Mononuclear cell (primary cell): Measurements from ENCODE around the gene TRIO. TPM values are rescaled to one million over a fixed set of nuclear protein-coding genes. Genes with fewer than 3 reads are reported as not detected.

Experiments used
- H3K27me3 ChIP-seq: 2 replicates; pipeline ENCODE4 v1.6.0; 2011; ENCODE audit warnings: low read length, control low read depth; ENCODE audit not compliant: insufficient read depth
- H3K4me1 ChIP-seq: 2 replicates; pipeline ENCODE4 v1.5.1; 2011; ENCODE audit warnings: mild to moderate bottlenecking, low read length, control low read depth; ENCODE audit not compliant: insufficient read depth
- H3K4me3 ChIP-seq: 2 replicates; pipeline ENCODE4 v1.5.1; 2011; ENCODE audit warnings: mild to moderate bottlenecking, low read length, moderate library complexity
- H3K9me3 ChIP-seq: 2 replicates; pipeline ENCODE4 v1.5.1; 2011; ENCODE audit warnings: low read depth, mild to moderate bottlenecking, control low read depth, low read length
- total RNA-seq: library from RNA; depleted of rRNA; stranded (reverse); fragments of >200 nt; gene quantifications from one replicate; pipeline ENCODE4 v1.2.3, GENCODE V29; 2012

Gene TRIO
- total RNA-seq, 1 donor, result 48.9 TPM

DNA sequence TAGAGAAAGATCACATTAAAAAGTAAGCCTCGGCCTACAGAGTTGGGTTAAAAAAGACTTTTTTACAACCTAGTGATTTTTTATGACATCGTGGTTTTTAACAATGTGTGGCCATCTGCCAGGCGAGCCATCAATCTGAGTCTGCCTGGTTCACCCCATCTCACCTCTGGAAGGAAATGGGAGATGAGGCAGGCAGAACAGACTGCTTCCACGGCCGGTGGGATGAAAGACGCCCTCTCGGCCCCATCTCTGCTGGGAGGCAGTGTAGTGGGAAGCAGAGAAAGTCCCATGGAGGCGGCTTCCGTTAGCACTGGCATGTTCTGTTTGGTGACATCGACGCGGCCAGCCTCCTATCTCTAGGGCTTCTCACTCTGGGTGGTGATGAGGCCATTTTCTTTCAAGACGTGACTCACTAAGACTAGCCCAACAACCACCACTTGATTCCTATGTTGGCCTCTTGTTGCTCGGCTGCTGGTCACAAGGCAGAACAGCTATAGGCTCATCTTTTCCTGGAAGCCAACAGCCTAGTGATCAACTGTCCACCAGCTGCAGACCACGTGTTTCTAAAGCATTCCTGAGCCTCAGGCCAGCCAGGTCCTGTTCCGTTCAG is 306.0 kb downstream of the TRIO start:
- Histone ChIP-seq H3K9me3 (no peaks in the 10 kb centered on the region), H3K27me3 (no peaks in the 10 kb centered on the region), H3K4me1 (no peaks in the 10 kb centered on the region), H3K4me3 (no peak overlapping the region)

DNA sequence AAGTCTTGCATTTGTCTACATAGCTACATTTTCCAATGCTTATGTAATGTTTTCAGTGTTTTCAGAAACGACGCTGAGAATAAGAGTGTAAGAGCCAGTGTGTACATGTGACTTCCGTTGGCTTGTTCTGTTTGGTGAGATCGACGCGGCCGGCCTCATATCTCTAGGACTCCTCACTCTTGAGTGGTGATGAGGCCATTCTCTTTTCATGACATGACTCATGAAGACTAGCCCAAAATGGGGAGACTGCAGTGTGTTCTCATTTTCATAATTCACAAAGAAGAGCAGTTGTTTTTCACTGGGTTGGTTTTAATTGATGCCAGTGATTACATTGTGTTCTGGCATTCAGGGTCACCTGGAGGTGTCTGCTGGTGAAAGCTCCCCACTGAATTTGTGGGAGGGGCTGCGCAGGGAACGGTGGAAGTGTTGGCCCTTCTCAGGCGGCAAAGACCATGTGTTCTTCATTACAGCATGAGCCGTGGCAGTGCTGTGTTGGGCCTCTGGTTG is 306.9 kb downstream of the TRIO start:
- H3K9me3 ChIP-seq, result no peaks in the 10 kb centered on the region
- no peaks in the 10 kb centered on the region for H3K4me1 ChIP-seq
- H3K27me3 ChIP-seq, result no peaks in the 10 kb centered on the region
- no peak overlapping the region for H3K4me3 ChIP-seq

DNA sequence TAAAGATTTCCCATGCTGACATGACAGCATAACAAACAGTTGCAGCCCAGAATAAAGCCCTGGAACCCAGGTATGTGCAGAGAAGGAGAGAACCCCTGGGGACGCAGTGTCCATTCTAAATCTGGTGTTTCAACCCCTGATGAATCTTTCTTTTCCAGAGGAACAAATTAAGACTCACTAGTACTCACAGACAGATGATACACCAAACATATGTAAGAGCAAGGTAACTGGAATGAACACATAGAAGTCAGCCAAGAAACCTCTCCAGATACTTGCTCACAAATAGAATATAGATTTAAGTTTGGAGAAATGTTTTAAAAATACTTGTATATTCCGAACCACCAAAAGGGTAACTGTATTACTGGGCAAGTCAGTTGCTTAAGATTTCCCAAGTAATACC is 307.6 kb downstream of the TRIO start:
- no peaks in the 10 kb centered on the region for H3K9me3 ChIP-seq
- no peak overlapping the region for H3K4me3 ChIP-seq
- no peaks in the 10 kb centered on the region for H3K4me1 ChIP-seq
- no peaks in the 10 kb centered on the region for H3K27me3 ChIP-seq

DNA sequence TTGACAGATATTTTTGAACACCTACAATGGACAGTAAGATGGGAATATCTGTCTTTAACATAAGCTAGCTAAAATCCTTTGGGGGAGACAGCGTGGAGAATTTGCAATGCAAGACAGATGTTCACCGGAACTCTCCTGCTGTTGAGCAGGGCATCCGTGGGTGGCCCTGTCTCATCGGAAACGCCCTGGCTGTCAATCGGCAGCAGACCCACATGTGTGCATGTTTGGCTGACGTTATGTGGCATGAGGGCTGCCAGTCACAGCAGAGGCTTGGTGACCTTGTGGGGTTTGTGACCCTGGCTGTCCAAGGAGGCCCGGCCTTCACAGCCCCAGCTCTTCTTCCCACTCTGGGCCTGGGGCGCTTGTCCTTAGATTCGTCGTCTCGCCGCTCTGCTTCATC is 308.7 kb downstream of the TRIO start:
- no peak overlapping the region for H3K4me3 ChIP-seq
- H3K9me3 ChIP-seq, result no peaks in the 10 kb centered on the region
- no peaks in the 10 kb centered on the region for H3K27me3 ChIP-seq
- H3K4me1 ChIP-seq, result no peaks in the 10 kb centered on the region

DNA sequence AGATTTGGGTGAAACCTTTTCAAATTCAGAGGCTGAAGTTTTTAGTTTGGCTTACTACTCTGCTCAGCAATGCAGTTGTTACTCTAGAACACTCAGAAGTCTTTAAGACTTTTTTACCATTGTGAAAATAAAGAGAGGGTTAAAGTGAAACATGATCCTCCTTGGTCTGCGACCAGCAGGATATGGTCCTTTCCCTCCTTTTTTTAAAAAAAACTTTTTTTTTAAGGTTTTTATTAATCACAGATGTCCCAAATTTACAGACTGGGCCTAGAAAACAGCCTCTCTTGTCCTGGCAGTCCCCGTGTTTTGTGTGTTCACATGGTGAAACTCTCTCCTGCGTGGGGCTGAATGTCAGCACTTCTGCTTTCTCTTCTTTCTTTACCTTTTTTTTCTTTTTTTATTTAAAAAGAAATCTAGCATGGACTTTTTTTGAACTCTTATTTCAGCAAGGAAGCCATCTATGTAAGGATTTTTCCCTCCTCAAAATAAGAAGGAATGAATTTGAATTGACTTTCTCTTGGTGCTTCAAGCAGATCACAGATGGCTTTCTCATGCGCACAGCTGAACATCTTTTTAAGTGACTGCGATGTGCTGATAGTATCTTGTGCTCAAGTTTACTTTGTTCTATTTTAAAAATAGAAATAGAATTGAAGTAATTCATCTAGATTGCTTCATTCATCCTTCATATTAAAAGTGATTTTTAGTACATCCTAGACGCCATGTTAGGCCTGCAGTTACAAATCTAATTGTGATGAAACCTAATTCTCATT is 309.7 kb downstream of the TRIO start:
- H3K27me3 ChIP-seq, result no peaks in the 10 kb centered on the region
- no peak overlapping the region for H3K4me3 ChIP-seq
- H3K9me3 ChIP-seq, result no peaks in the 10 kb centered on the region
- no peaks in the 10 kb centered on the region for H3K4me1 ChIP-seq

DNA sequence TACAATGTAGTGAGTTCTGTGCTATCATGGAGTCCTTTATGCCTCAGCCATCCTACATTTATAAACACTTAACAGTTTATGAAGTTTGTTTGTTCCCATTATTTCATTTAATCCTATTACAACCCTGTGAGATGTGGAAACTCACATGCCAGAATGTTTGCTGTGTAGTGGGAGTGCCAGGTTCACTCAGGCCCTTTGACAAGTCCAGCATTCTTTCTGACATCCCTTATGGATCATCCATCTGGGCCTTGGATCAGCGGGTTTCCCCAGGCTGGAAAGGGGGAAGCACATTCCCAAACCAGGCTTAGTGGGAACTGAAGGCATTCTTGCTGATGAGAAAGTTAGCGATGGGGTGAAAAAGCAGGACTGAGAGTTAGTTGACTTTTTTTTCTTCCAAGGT is 310.3 kb downstream of the TRIO start:
- H3K9me3 ChIP-seq, result no peaks in the 10 kb centered on the region
- no peak overlapping the region for H3K4me3 ChIP-seq
- no peaks in the 10 kb centered on the region for H3K4me1 ChIP-seq
- H3K27me3 ChIP-seq, result no peaks in the 10 kb centered on the region

DNA sequence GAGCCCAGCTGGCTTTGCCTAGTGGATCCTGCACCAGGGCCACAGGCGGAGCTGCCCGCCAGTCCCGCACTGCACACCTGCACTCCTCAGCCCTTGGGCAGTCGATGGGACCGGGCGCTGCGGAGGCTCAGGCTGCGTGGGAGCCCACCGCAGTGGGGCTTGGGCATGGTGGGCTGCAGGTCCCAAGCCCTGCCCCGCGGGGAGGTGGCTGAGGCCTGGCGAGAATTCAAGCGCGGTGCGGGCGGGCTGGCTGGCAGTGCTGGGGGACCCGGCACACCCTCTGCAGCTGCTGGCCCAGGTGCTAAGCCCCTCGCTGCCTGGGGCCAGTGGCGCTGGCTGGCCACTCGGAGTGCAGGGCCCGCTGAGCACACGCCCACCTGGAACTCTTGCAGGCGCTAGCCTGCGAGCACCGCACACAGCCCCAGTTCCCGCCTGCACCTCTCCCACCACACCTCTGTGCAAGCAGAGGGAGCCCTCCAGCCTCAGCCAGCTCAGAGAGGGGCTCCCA is 312.7 kb downstream of the TRIO start:
- H3K4me3 ChIP-seq, result no peak overlapping the region
- no peaks in the 10 kb centered on the region for H3K4me1 ChIP-seq
- no peaks in the 10 kb centered on the region for H3K27me3 ChIP-seq
- H3K9me3 ChIP-seq, result no peaks in the 10 kb centered on the region

DNA sequence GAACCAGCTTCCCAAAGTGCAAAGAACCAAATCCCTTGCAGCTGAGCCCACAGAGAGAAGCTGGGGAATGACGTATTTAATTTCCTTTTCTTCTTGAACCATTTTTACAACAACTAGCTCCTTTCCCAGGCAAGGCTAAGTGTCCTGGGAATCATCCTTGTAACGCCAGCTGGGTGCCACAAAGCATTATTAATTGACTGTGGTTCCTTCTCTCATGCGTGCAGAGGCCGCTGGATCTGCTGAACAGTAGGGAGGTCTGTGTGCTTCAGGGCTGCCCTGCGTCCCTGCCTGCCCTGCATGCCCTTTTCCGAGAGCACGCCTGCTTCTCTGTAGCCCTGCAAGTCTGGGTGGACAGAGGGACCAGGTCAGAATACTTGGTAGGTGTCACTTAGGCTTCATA is 314.3 kb downstream of the TRIO start:
- Histone ChIP-seq H3K9me3 (no peaks in the 10 kb centered on the region), H3K27me3 (no peaks in the 10 kb centered on the region), H3K4me1 (peaks cover under 1% of the 10 kb centered on the region), H3K4me3 (no peak overlapping the region)

DNA sequence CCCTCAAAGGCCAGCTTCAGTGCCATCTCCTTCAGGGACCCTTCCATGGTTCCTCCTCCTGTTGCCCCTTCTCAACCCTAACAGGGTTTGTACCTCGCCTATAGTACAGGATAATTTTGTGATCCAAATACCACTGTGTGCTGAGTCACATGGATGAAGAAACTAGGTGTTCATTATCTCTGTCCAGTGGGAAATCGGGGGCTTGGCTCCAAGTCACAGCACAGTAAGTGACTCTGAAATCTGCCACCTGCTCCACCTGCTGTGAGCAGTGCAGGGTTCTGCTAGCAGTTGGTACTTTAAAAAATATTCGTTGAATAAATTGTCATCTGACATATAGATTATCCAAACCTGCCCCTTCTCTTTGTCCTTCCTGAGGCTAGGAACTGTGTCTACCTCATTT is 315.3 kb downstream of the TRIO start:
- peaks cover 10% of the 10 kb centered on the region for H3K4me1 ChIP-seq
- no peaks in the 10 kb centered on the region for H3K9me3 ChIP-seq

DNA sequence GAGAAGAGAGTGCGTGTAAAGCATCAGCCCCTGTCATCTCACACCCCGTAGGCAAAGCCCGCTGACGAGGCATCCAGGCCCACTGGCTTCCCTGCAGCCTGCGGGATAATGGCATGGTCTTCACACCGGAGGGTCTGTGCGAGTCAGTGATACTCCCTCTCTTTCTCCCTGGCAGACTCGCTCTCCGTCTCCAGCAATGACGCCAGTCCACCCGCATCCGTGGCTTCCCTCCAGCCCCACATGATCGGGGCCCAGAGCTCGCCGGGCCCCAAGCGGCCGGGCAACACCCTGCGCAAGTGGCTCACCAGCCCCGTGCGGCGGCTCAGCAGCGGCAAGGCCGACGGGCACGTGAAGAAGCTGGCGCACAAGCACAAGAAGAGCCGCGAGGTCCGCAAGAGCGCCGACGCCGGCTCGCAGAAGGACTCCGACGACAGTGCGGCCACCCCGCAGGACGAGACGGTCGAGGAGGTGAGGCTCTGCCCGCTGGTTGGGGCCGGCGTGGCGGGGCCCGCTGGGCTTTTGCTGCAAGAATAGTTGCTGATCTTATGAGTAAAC is 317.8 kb downstream of the TRIO start:
- H3K4me3 ChIP-seq, result no peak overlapping the region
- no peaks in the 10 kb centered on the region for H3K9me3 ChIP-seq

More for the DNA sequence above, 315.3 kb downstream of the TRIO start:
- no peaks in the 10 kb centered on the region for H3K27me3 ChIP-seq
- no peak overlapping the region for H3K4me3 ChIP-seq

DNA sequence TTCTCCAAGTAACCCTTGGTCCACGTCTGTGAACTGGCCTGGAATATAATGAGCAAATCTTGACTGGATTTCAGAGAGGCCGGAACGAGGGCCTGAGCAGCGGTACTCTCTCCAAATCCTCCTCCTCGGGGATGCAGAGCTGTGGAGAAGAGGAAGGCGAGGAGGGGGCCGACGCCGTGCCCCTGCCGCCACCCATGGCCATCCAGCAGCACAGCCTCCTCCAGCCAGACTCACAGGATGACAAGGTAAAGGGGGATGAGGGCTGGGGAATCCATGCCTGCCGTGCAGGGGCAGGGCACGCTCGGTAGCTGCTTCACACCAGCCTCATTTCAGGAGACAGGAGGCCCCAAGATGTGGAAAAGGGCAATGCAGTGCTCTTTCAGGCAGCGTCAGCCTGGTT is 319.5 kb downstream of the TRIO start:
- no peaks in the 10 kb centered on the region for H3K27me3 ChIP-seq
- H3K4me1 ChIP-seq, result peaks cover 28% of the 10 kb centered on the region
- H3K4me3 ChIP-seq, result no peak overlapping the region
- H3K9me3 ChIP-seq, result no peaks in the 10 kb centered on the region

More for the DNA sequence above, 317.8 kb downstream of the TRIO start:
- no peaks in the 10 kb centered on the region for H3K27me3 ChIP-seq
- peaks cover 28% of the 10 kb centered on the region for H3K4me1 ChIP-seq

DNA sequence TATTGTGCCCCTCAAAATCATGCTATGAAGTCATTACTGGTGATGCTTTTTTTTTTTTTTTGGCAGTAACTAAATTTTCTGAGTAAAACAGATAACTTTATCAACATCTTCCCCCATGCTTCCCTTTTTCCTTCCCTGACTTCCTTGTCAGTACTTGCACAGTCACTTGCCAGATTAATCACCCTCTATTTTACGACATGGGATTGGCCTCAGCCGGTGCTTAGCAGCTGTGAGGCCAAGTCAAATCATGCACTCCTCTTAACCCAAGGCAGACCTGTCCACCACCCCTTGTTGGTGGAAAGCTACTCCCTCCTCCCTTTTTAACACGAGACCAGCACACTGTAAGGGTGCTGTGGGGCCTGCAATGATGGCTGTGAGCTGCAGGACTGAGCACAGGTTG is 320.5 kb downstream of the TRIO start:
- Histone ChIP-seq H3K4me1 (peaks cover 28% of the 10 kb centered on the region), H3K9me3 (no peaks in the 10 kb centered on the region), H3K27me3 (no peaks in the 10 kb centered on the region), H3K4me3 (no peak overlapping the region)

DNA sequence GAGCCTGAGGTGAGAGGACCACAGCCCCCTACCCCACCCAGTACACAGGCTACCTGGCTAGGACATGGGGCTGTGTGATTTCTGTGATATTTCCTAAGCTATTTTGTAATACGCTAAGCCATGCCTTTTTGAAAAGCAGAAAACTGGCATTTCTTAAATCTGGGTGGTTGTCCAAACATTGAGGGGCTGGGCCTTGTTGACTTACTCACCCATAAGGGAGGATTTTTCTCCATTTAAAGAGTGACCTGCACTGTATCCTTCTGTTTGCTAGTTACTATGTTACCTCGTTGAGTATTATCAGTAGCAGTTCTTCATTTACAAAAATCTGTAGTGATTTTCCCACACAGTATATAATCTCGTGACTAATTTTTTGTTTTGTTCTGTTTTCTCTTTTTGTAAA is 321.0 kb downstream of the TRIO start:
- no peaks in the 10 kb centered on the region for H3K27me3 ChIP-seq
- peaks cover 28% of the 10 kb centered on the region for H3K4me1 ChIP-seq
- no peak overlapping the region for H3K4me3 ChIP-seq
- H3K9me3 ChIP-seq, result no peaks in the 10 kb centered on the region

DNA sequence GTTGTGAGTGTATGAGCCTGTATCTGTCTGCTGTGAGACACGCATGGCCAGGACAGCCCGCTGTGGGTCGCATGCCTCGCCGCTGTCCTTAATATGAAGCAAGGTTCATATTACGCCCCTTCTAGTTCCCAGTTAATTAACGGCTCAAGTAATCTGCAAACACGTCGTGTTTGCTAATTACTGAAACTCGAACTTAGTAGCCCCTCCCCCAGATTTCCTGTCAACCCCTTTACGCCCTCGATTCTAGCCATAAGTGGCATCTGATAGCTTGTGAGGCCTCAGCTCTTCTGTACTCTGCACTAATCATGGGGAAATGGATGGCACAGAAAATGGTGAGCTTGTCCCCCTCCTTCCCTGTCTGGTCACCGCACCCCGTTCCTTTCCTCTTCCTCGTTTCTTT is 321.5 kb downstream of the TRIO start:
- H3K27me3 ChIP-seq, result no peaks in the 10 kb centered on the region
- no peak overlapping the region for H3K4me3 ChIP-seq
- no peaks in the 10 kb centered on the region for H3K9me3 ChIP-seq
- H3K4me1 ChIP-seq, result peaks cover 28% of the 10 kb centered on the region

DNA sequence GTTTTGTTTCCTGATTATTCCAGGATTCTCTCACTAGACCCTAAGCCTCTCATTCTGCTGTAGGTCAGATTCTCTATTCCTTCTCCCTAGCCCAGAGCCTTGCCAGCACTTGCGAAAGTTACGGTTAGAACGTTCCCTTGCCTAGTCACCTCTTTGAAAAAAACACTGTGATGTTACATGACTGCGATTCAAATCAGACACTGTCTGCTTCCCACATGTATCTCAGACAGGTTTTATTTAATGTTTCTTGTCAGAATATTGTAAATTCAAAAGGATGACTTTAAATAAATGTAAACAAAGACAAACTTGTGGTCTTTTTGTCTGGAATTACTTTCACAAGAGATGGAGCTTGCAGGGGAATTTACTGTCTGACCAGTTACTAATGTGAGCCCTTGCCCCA is 322.0 kb downstream of the TRIO start:
- no peak overlapping the region for H3K4me3 ChIP-seq
- peaks cover 28% of the 10 kb centered on the region for H3K4me1 ChIP-seq
- H3K27me3 ChIP-seq, result no peaks in the 10 kb centered on the region
- H3K9me3 ChIP-seq, result no peaks in the 10 kb centered on the region
